ENCODE measurements around the gene DEAF1.

DNA sequence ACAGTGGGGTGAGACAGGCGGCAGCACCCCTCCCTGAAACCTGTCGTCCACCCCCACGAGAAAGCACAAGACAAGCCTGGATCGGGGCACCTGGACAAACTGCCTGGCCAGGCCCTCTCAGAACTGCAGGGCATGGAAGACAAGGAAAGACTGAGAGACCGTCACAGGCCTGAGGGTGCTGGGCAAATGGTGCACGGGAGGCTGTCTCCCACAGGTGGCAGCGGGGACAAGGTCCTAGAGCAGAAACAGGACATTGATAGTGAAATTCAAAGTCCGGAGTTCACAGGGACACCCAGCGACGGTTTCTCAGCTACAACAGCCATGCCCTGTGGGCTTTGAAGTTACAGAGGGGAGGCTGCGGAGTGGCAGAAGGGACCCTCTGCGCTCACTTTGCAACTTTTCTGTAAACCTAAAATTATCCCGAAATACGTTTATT, 37.3 kb downstream of the DEAF1 start:
- no peak for TF ChIP-seq KAT7 (CRISPR knock-in tag; IDR thresholded peaks at IDR 0.05; ENCODE audit: borderline replicate concordance)
- TF ChIP-seq NR2C2 (CRISPR knock-in tag; IDR thresholded peaks at IDR 0.05), result no peak
- no peak for TF ChIP-seq ZNF512 (CRISPR knock-in tag; IDR thresholded peaks at IDR 0.05; ENCODE audit: borderline replicate concordance)
- no peak for TF ChIP-seq MAX (CRISPR knock-in tag; IDR thresholded peaks at IDR 0.05)
- no peak for TF ChIP-seq CBFB (CRISPR knock-in tag; IDR thresholded peaks at IDR 0.05; ENCODE audit: low read depth)
- no peak for TF ChIP-seq TCF7 (CRISPR knock-in tag; IDR thresholded peaks at IDR 0.05; ENCODE audit: low read depth)
- TF ChIP-seq, protein P1, sequence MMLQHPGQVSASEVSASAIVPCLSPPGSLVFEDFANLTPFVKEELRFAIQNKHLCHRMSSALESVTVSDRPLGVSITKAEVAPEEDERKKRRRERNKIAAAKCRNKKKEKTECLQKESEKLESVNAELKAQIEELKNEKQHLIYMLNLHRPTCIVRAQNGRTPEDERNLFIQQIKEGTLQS (CRISPR knock-in tag; conservative IDR thresholded peaks at IDR 0.05), result no peak

Data from WTC11 (cell line).